ENCODE measurements around the gene EHHADH.

EHHADH gene

DNA sequence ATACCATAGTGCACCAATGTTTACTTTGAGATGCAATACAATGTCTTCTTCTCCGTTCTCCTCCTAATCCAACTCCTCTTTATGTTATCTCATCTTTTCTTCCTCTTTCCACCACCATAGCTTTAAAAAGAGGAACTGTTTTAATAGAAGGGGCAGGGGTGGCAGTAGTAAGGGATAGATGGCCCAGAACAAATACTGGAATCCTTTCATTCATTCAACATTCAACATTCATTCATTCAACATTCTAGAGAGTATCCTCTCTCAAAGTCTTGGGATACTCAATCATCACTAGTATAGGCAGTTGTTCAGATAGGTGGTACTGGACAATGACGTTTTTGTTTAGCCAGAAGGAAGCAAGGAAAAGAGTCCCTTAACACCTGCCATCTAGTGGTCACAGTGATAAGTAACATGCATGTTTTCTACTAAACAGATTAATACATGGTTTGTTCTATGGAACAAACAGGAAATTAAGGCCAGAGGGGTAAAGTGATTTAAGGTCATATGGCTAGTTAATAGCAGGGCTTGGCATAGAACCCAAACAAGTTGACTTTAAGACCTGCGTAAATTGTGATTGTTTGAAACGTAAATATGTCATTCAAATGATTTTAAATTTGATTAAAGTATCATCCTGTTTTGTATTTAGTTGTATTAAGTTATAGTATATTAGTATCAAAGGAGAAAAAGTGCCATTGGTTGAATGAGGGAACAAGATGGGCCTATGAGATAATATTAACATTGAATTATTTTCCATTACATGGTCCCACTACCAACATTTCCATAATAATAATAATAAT lies 26.9 kb upstream of the EHHADH start:
- H3K4me3 ChIP-seq = peak overlapping the region; percentile 37; the same call in 1 of the 2 replicates
- no peak overlapping the region for H3K9ac ChIP-seq (ENCODE audit: insufficient read length)

GRCh38 chr3:185279587-185280138 lies 25.8 kb upstream of the EHHADH start:
- Histone ChIP-seq H3K4me3 (no peak overlapping the region), H3K9ac (ENCODE audit: insufficient read length) (no peak overlapping the region), H3K36me3 (ENCODE audit: insufficient read depth, low read length) (no peaks in the 10 kb centered on the region), H3K27ac (no peak overlapping the region), H3K9me3 (ENCODE audit: low read depth, low read length) (no peaks in the 10 kb centered on the region)
- DNase-seq (ENCODE audit: low read depth, low spot score) = no peak
- no peak for TF ChIP-seq FOXP2 (optimal IDR thresholded peaks at IDR 0.05; ENCODE audit: control extremely low read depth, extremely low read length, insufficient read depth)
- TF ChIP-seq POLR2AphosphoS5 (IDR thresholded peaks at IDR 0.05; ENCODE audit: borderline replicate concordance, low read depth, low read length) = no peak
- TF ChIP-seq EZH2 (IDR thresholded peaks at IDR 0.05) = no peak

More for the DNA sequence above, 26.9 kb upstream of the EHHADH start:
- no peaks in the 10 kb centered on the region for H3K9me3 ChIP-seq (ENCODE audit: low read depth, low read length)
- H3K27ac ChIP-seq = no peak overlapping the region
- TF ChIP-seq EZH2 (IDR thresholded peaks at IDR 0.05) = no peak
- TF ChIP-seq POLR2AphosphoS5 (IDR thresholded peaks at IDR 0.05; ENCODE audit: borderline replicate concordance, low read depth, low read length) = no peak
- TF ChIP-seq FOXP2 (optimal IDR thresholded peaks at IDR 0.05; ENCODE audit: control extremely low read depth, extremely low read length, insufficient read depth) = no peak
- no peak for DNase-seq (ENCODE audit: low read depth, low spot score)
- H3K36me3 ChIP-seq (ENCODE audit: insufficient read depth, low read length) = no peaks in the 10 kb centered on the region; the same call in 1 of the 2 replicates

GRCh38 chr3:185276415-185276814 lies 22.6 kb upstream of the EHHADH start:
- Histone ChIP-seq H3K27ac (no peak overlapping the region), H3K9me3 (ENCODE audit: low read depth, low read length) (no peaks in the 10 kb centered on the region), H3K9ac (ENCODE audit: insufficient read length) (no peak overlapping the region), H3K36me3 (ENCODE audit: insufficient read depth, low read length) (no peaks in the 10 kb centered on the region), H3K4me3 (no peak overlapping the region)
- TF ChIP-seq POLR2AphosphoS5 (IDR thresholded peaks at IDR 0.05; ENCODE audit: borderline replicate concordance, low read depth, low read length) (no peak), FOXP2 (optimal IDR thresholded peaks at IDR 0.05; ENCODE audit: control extremely low read depth, extremely low read length, insufficient read depth) (no peak), EZH2 (IDR thresholded peaks at IDR 0.05) (no peak)
- no peak for DNase-seq (ENCODE audit: low read depth, low spot score)

DNA sequence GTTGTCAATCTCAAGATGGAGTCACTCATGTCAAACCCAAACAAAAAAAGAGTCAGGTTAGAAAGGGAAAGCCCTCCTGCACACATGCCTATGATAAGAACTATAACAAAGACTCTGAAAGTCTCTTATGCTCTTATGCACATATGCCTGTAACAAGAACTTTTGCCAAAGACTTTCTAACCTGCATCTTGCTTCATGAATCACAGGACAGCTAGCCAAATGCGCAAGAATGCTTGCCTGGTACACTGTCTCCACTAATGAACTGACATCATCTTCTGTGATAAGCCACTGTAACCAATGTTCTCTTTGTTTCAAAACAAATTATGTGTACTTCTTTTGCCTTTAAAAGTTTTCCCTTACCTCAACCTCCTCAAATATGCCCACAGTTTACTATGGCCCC lies 18.2 kb upstream of the EHHADH start:
- H3K27ac ChIP-seq = no peak overlapping the region
- no peaks in the 10 kb centered on the region for H3K9me3 ChIP-seq (ENCODE audit: low read depth, low read length)
- H3K4me3 ChIP-seq = no peak overlapping the region
- no peak for TF ChIP-seq EZH2 (IDR thresholded peaks at IDR 0.05)
- no peak for TF ChIP-seq FOXP2 (optimal IDR thresholded peaks at IDR 0.05; ENCODE audit: control extremely low read depth, extremely low read length, insufficient read depth)
- no peak for TF ChIP-seq POLR2AphosphoS5 (IDR thresholded peaks at IDR 0.05; ENCODE audit: borderline replicate concordance, low read depth, low read length)
- no peaks in the 10 kb centered on the region for H3K36me3 ChIP-seq (ENCODE audit: insufficient read depth, low read length)
- DNase-seq (ENCODE audit: low read depth, low spot score) = no peak
- no peak overlapping the region for H3K9ac ChIP-seq (ENCODE audit: insufficient read length)

GRCh38 chr3:185270956-185271332 lies 17.1 kb upstream of the EHHADH start:
- DNase-seq (ENCODE audit: low read depth, low spot score) = no peak
- Histone ChIP-seq H3K4me3 (no peak overlapping the region), H3K9me3 (ENCODE audit: low read depth, low read length) (no peaks in the 10 kb centered on the region), H3K9ac (ENCODE audit: insufficient read length) (no peak overlapping the region), H3K36me3 (ENCODE audit: insufficient read depth, low read length) (no peaks in the 10 kb centered on the region), H3K27ac (no peak overlapping the region)
- TF ChIP-seq FOXP2 (optimal IDR thresholded peaks at IDR 0.05; ENCODE audit: control extremely low read depth, extremely low read length, insufficient read depth) (no peak), POLR2AphosphoS5 (IDR thresholded peaks at IDR 0.05; ENCODE audit: borderline replicate concordance, low read depth, low read length) (no peak), EZH2 (IDR thresholded peaks at IDR 0.05) (no peak)

- H3K9ac ChIP-seq (ENCODE audit: insufficient read length) = no peak overlapping the region
- no peak for DNase-seq (ENCODE audit: low read depth, low spot score)
- H3K4me3 ChIP-seq = no peak overlapping the region
- H3K27ac ChIP-seq = no peak overlapping the region
- H3K9me3 ChIP-seq (ENCODE audit: low read depth, low read length) = no peaks in the 10 kb centered on the region
- TF ChIP-seq EZH2 (IDR thresholded peaks at IDR 0.05) (no peak), POLR2AphosphoS5 (IDR thresholded peaks at IDR 0.05; ENCODE audit: borderline replicate concordance, low read depth, low read length) (no peak), FOXP2 (optimal IDR thresholded peaks at IDR 0.05; ENCODE audit: control extremely low read depth, extremely low read length, insufficient read depth) (no peak)
- no peaks in the 10 kb centered on the region for H3K36me3 ChIP-seq (ENCODE audit: insufficient read depth, low read length)
Measured at GRCh38 chr3:185270262-185270955, 16.6 kb upstream of the EHHADH start.

- H3K27ac ChIP-seq = no peak overlapping the region
- TF ChIP-seq EZH2 (IDR thresholded peaks at IDR 0.05) (no peak), POLR2AphosphoS5 (IDR thresholded peaks at IDR 0.05; ENCODE audit: borderline replicate concordance, low read depth, low read length) (no peak), FOXP2 (optimal IDR thresholded peaks at IDR 0.05; ENCODE audit: control extremely low read depth, extremely low read length, insufficient read depth) (no peak)
- H3K9me3 ChIP-seq (ENCODE audit: low read depth, low read length) = no peaks in the 10 kb centered on the region
- no peaks in the 10 kb centered on the region for H3K36me3 ChIP-seq (ENCODE audit: insufficient read depth, low read length)
- H3K9ac ChIP-seq (ENCODE audit: insufficient read length) = no peak overlapping the region
- no peak for DNase-seq (ENCODE audit: low read depth, low spot score)
- H3K4me3 ChIP-seq = no peak overlapping the region
Measured at GRCh38 chr3:185268194-185268962, 14.5 kb upstream of the EHHADH start.

- TF ChIP-seq POLR2AphosphoS5 (IDR thresholded peaks at IDR 0.05; ENCODE audit: borderline replicate concordance, low read depth, low read length) = no peak
- TF ChIP-seq EZH2 (IDR thresholded peaks at IDR 0.05) = no peak
- no peak for TF ChIP-seq FOXP2 (optimal IDR thresholded peaks at IDR 0.05; ENCODE audit: control extremely low read depth, extremely low read length, insufficient read depth)
Measured at GRCh38 chr3:185267193-185267592, 13.3 kb upstream of the EHHADH start.

More at GRCh38 chr3:185267193-185267592, 13.3 kb upstream of the EHHADH start:
- Histone ChIP-seq H3K9me3 (ENCODE audit: low read depth, low read length) (no peaks in the 10 kb centered on the region), H3K27ac (no peak overlapping the region), H3K4me3 (no peak overlapping the region), H3K9ac (ENCODE audit: insufficient read length) (no peak overlapping the region), H3K36me3 (ENCODE audit: insufficient read depth, low read length) (no peaks in the 10 kb centered on the region)
- DNase-seq (ENCODE audit: low read depth, low spot score) = no peak

Measured in SK-N-MC (cell line).